Measurements from ENCODE around the gene PPP6C.
A peak's percentile ranks its signal among the peaks of the same experiment; 100 is the strongest.
"Not testable (repeated sequence)": the region's sequence is repeated elsewhere in the genome, so short reads cannot be mapped to it uniquely, and the experiment has no call there.

The PPP6C gene

GRCh38 chr9:125140576-125140975 lies 49.0 kb downstream of the PPP6C start:
- no peak for DNase-seq

GRCh38 chr9:125137200-125137599 lies 52.4 kb downstream of the PPP6C start:
- no peak for DNase-seq

GRCh38 chr9:125134976-125135375 lies 54.6 kb downstream of the PPP6C start:
- no peak for DNase-seq

GRCh38 chr9:125133403-125134329 lies 55.9 kb downstream of the PPP6C start:
- DNase-seq: no peak

GRCh38 chr9:125131778-125132177 lies 57.8 kb downstream of the PPP6C start:
- no peak for DNase-seq

GRCh38 chr9:125126019-125126746 lies 63.4 kb downstream of the PPP6C start:
- no peak for DNase-seq

GRCh38 chr9:125125523-125125922 lies 64.1 kb downstream of the PPP6C start:
- no peak for DNase-seq

- no peak for DNase-seq
Measured at GRCh38 chr9:125121146-125121545, 68.5 kb downstream of the PPP6C start.

- DNase-seq: peak; percentile 65
Measured at GRCh38 chr9:125119643-125120286, 69.8 kb downstream of the PPP6C start.

- DNase-seq: not testable (repeated sequence)
Measured at GRCh38 chr9:125118696-125119095, 70.9 kb downstream of the PPP6C start.

GRCh38 chr9:125114503-125114902 lies 75.1 kb downstream of the PPP6C start:
- not testable (repeated sequence) for DNase-seq

GRCh38 chr9:125110464-125110863 lies 79.1 kb downstream of the PPP6C start:
- no peak for DNase-seq

GRCh38 chr9:125108541-125108940 lies 81.1 kb downstream of the PPP6C start:
- not testable (repeated sequence) for DNase-seq

GRCh38 chr9:125106285-125106893 lies 83.2 kb downstream of the PPP6C start:
- DNase-seq: no peak

GRCh38 chr9:125103770-125104460 lies 85.7 kb downstream of the PPP6C start:
- DNase-seq: no peak

GRCh38 chr9:125103021-125103420 lies 86.6 kb downstream of the PPP6C start:
- no peak for DNase-seq

GRCh38 chr9:125100822-125101221 lies 88.8 kb downstream of the PPP6C start:
- DNase-seq: no peak

- no peak for DNase-seq
Measured at GRCh38 chr9:125099816-125100215, 89.8 kb downstream of the PPP6C start.
